Muscle layer of duodenum (tissue), 2 donors: ENCODE measurements around the gene PLCB3.

ENCODE experiments used
- H3K27ac ChIP-seq: one replicate; pipeline ENCODE4 v1.7.0; 2013; ENCODE audit warnings: mild to moderate bottlenecking, low read length
- H3K27me3 ChIP-seq: one replicate; pipeline ENCODE4 v1.7.0; 2013; ENCODE audit warnings: low read depth, mild to moderate bottlenecking, control low read depth, low read length
- H3K36me3 ChIP-seq, 2 donors: one replicate each; pipeline ENCODE4 v1.7.0; 2013; ENCODE audit warnings: low read length in 2 of 2, control low read depth in 1 of 2, mild to moderate bottlenecking in 1 of 2; ENCODE audit not compliant: insufficient read depth in 2 of 2, control insufficient read depth in 1 of 2
- H3K4me1 ChIP-seq, 2 donors: one replicate each; pipeline ENCODE4 v1.7.0; 2013; ENCODE audit warnings: low read length in 2 of 2, mild to moderate bottlenecking in 2 of 2, control low read depth in 1 of 2, moderate library complexity in 1 of 2; ENCODE audit not compliant: insufficient read depth in 2 of 2, control insufficient read depth in 1 of 2
- H3K4me3 ChIP-seq, 2 donors: one replicate each; pipeline ENCODE4 v1.7.0; 2013; ENCODE audit warnings: low read length in 2 of 2, low read depth in 1 of 2, mild to moderate bottlenecking in 1 of 2
- H3K9me3 ChIP-seq, 2 donors: one replicate each; pipeline ENCODE4 v1.7.0; 2013; ENCODE audit warnings: low read length in 2 of 2, control low read depth in 1 of 2, mild to moderate bottlenecking in 1 of 2; ENCODE audit not compliant: control insufficient read depth in 1 of 2
- donor health status: healthy.

The PLCB3 gene

GRCh38 chr11:64251016-64251752 is at the start of gene PLCB3:
Gene PLCB3, plus strand, starts transcription at chr11:64251530. Its CDS starts 120 bp downstream, at chr11:64251650.
- H3K27me3 ChIP-seq, result no peaks in the 10 kb centered on the region
- H3K27ac ChIP-seq, result peak within 1 kb of the TSS; percentile 63
- H3K36me3 ChIP-seq, result peaks cover 7 to 14% of the 10 kb centered on the region in 2 donors
- no peaks in the 10 kb centered on the region for H3K9me3 ChIP-seq
- peak within 1 kb of the TSS; percentile 67 to 79 for H3K4me3 ChIP-seq
- H3K4me1 ChIP-seq, result peaks cover 3 to 39% of the 10 kb centered on the region in 2 donors

- H3K4me3 ChIP-seq, result no peak overlapping the region
- H3K27me3 ChIP-seq, result no peaks in the 10 kb centered on the region
- H3K27ac ChIP-seq, result no peak overlapping the region
- H3K36me3 ChIP-seq, result peaks cover 50 to 83% of the 10 kb centered on the region in 2 donors
- no peaks in the 10 kb centered on the region for H3K9me3 ChIP-seq
- H3K4me1 ChIP-seq, result peaks cover 3 to 10% of the 10 kb centered on the region in 2 donors
These were observed 49.8 kb upstream of the PLCB3 start for GRCh38 chr11:64201543-64201942.

- Histone ChIP-seq H3K27ac (no peak overlapping the region), H3K9me3 (no peaks in the 10 kb centered on the region), H3K27me3 (no peaks in the 10 kb centered on the region), H3K4me1 (peaks cover 3 to 10% of the 10 kb centered on the region in 2 donors), H3K4me3 (no peak overlapping the region), H3K36me3 (peaks cover 38 to 74% of the 10 kb centered on the region in 2 donors)
These were observed 48.3 kb upstream of the PLCB3 start for GRCh38 chr11:64202992-64203391.

- peaks cover 38 to 68% of the 10 kb centered on the region in 2 donors for H3K36me3 ChIP-seq
These were observed 47.8 kb upstream of the PLCB3 start for GRCh38 chr11:64203421-64204079.

GRCh38 chr11:64204080-64204440 is 47.3 kb upstream of the PLCB3 start:
- Histone ChIP-seq H3K27ac (no peak overlapping the region), H3K4me1 (peaks cover 3 to 15% of the 10 kb centered on the region in 2 donors), H3K4me3 (no peak overlapping the region), H3K36me3 (peaks cover 38 to 63% of the 10 kb centered on the region in 2 donors), H3K9me3 (no peaks in the 10 kb centered on the region), H3K27me3 (no peaks in the 10 kb centered on the region)

More at GRCh38 chr11:64203421-64204079, 47.8 kb upstream of the PLCB3 start:
- H3K9me3 ChIP-seq, result no peaks in the 10 kb centered on the region
- H3K27me3 ChIP-seq, result no peaks in the 10 kb centered on the region
- no peak overlapping the region for H3K27ac ChIP-seq
- H3K4me3 ChIP-seq, result no peak overlapping the region
- H3K4me1 ChIP-seq, result peaks cover 3 to 11% of the 10 kb centered on the region in 2 donors

- Histone ChIP-seq H3K9me3 (no peaks in the 10 kb centered on the region), H3K36me3 (peaks cover 38 to 63% of the 10 kb centered on the region in 2 donors), H3K4me3 (no peak overlapping the region), H3K4me1 (peaks cover 3 to 15% of the 10 kb centered on the region in 2 donors), H3K27me3 (no peaks in the 10 kb centered on the region), H3K27ac (no peak overlapping the region)
These were observed 46.8 kb upstream of the PLCB3 start for GRCh38 chr11:64204464-64204989.

- Histone ChIP-seq H3K4me3 (peak within 1 kb of the TSS; percentile 56 to 67), H3K4me1 (peaks cover 3 to 15% of the 10 kb centered on the region in 2 donors), H3K36me3 (peaks cover 23 to 43% of the 10 kb centered on the region in 2 donors)
These were observed 44.7 kb upstream of the PLCB3 start, which contains the start of gene FERMT3 for GRCh38 chr11:64206457-64207255. Gene FERMT3, plus strand, starts transcription at chr11:64206721. Its CDS starts 644 bp downstream, at chr11:64207365.

GRCh38 chr11:64207256-64208085 is 43.9 kb upstream of the PLCB3 start:
- Histone ChIP-seq H3K9me3 (no peaks in the 10 kb centered on the region), H3K27ac (peak overlapping the region; percentile 90), H3K27me3 (no peaks in the 10 kb centered on the region), H3K4me1 (peaks cover 3 to 15% of the 10 kb centered on the region in 2 donors), H3K4me3 (peak overlapping the region; percentile 56 to 67), H3K36me3 (peaks cover 18 to 38% of the 10 kb centered on the region in 2 donors)

More at GRCh38 chr11:64206457-64207255, 44.7 kb upstream of the PLCB3 start, which contains the start of gene FERMT3:
- Histone ChIP-seq H3K27me3 (no peaks in the 10 kb centered on the region), H3K9me3 (no peaks in the 10 kb centered on the region), H3K27ac (peak within 1 kb of the TSS; percentile 90)

- peaks cover 3 to 15% of the 10 kb centered on the region in 2 donors for H3K4me1 ChIP-seq
- H3K36me3 ChIP-seq, result peaks cover 10 to 30% of the 10 kb centered on the region in 2 donors
- H3K4me3 ChIP-seq, result peak overlapping the region; percentile 56 to 67
These were observed 43.1 kb upstream of the PLCB3 start for GRCh38 chr11:64208086-64208795.

More at GRCh38 chr11:64208086-64208795, 43.1 kb upstream of the PLCB3 start:
- peak overlapping the region; percentile 90 for H3K27ac ChIP-seq
- no peaks in the 10 kb centered on the region for H3K27me3 ChIP-seq
- no peaks in the 10 kb centered on the region for H3K9me3 ChIP-seq
